ENCODE data around the gene TMEM163.

TMEM163 gene

DNA sequence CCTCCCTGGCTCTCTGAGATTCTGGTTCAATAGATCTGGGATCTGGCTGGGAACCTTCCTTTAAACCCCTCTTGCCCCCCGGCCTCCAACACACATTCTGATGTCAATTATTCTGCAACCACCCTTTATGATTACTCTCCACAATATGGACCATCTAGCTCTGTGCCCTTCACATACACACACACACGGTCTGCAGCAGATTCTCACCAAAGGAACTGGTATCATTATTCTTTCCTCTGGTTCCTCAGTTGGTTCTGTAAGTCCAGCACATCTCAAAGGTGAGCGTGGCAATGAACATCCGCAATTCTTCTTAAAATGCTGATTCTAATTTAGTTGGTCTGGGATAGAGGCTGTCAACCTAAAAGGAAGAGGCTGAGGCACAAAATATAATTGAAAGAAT lies 2.8 kb upstream of the TMEM163 start:
- DNase-seq = no peak

DNA sequence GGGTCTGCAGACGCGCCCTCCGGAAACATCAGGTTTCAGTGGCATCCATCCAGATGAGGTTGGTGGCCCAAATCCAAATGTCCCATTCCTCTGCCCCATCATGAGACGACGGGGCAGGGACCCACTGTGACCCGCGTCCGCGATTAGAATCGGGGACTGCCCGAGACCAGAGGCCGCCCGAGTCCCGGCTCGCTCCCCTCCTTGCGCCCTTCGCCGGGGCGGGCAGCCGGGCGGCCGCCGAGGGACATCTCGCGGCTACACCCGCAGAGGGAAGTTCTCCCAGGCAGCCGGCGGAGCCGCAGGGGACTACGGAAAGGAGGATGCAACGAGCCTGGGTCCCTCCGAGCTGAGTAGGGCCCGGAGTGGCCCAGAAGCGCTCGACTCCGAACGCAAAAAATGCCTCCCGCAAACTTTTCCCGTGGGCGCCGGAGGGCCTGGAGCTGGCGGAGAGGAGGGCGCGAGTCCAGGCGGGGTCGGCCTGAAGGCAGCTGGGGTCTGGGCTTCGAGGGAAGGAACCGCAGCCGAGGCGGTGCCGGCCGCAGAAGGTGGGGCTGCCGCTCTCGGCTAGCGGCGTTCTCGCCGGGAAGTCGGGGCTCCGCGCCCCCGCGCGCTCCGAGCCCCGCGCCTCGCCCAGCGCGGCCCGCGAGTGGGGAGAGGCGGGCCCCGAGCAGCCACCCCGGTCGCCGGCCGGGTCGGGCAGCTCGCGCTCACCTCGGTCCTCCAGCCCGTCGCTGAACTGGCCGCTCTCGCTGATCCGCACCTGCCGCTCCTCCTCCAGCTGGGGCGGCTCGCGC lies 580 bp downstream of the TMEM163 start:
- peak; percentile 50 for DNase-seq

DNA sequence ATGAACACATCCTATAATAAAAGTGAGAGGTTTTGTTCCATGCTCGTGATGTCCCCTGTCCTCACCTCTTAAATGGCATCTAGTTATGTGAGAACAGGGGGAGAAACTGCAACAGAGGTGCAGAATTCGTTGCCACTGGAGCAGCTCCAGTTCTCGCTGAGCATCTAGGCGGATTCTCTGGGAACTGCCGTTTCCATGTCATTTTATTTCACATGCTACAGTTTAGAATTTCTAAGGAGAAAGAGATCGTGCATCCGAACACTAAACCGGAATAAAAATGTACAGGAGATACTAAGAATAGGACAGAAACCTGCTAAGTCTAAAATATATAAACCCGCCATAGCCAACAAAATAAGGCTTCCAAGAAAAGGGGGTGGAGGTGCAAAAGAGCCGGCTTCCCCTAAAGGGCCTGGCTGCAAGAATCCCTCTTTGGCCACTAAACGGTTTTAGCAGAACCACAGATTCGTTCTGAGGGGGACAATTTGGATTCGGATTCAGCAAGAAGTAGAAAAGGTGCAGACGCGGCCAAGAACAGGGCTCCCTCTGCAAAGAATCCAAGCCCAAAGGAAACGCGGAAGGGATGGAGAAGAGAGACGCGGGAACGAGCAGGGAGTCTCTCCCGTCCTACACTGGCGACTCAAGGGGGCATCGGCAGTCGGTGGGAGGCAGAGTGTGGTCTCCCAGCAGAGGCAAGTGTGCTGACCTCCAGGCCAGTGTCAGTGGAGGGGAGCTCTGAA lies 1.3 kb downstream of the TMEM163 start:
- DNase-seq = no peak

- no peak for DNase-seq
Measured at GRCh38 chr2:134716721-134717243, 2.0 kb downstream of the TMEM163 start.

DNA sequence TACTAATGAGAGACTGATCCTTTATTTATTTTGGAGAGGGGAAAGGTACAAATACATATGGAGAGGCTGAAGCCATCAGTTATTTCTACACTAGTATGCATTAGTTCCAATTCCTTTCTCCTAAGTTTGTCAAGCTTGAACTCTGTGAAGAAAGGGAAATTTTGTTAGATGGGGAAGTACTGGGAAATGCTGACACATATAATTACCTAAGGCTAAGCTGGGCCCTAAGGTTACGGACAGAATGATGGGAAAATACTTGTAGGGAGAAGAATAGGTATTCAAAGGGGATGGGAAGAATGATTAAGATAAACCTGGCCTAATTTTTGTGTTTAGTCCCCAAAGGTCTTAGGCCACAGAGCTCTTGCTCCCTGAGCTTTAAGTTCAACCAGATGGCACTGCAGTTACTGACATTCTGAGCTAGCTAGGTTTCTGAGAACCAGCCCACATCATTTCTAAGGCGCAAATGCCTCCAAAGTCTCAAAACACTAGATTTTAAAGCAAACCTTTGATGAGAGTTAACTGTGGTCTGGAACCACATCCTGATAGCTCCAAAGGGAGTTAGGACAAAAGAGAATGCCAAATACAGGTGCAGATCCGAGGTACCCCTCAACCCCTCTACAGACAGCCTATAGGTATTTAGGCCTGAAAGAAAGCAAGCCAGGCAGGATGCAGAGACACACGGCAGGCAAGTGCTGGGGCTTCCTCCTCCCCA lies 2.7 kb downstream of the TMEM163 start:
- no peak for DNase-seq

GRCh38 chr2:134714228-134714627 lies 4.6 kb downstream of the TMEM163 start:
- DNase-seq = no peak

- no peak for DNase-seq
Measured at GRCh38 chr2:134713606-134714005, 5.2 kb downstream of the TMEM163 start.

- no peak for DNase-seq
Measured at GRCh38 chr2:134713176-134713575, 5.6 kb downstream of the TMEM163 start.

DNA sequence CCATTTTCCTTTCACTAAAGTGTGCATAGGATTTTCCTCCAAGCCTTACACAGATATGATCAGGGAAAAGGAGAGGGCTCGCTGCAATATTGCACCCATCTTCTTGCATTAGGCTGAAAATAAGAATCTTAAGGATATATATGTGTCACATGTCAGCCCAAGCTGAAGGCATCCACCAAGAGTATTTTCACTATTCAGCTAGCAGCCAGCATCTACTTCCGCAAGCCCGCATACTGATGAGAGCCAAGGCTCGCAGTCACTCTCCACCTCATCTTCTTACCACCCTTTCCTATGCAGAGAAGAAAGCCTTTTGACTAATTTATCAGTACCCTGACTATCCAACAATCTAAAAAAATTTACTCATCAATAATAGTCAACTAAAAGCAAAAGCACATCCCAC lies 6.1 kb downstream of the TMEM163 start:
- no peak for DNase-seq

GRCh38 chr2:134712299-134712698 lies 6.5 kb downstream of the TMEM163 start:
- DNase-seq = no peak

- DNase-seq = no peak
Measured at GRCh38 chr2:134711692-134712091, 7.1 kb downstream of the TMEM163 start.

DNA sequence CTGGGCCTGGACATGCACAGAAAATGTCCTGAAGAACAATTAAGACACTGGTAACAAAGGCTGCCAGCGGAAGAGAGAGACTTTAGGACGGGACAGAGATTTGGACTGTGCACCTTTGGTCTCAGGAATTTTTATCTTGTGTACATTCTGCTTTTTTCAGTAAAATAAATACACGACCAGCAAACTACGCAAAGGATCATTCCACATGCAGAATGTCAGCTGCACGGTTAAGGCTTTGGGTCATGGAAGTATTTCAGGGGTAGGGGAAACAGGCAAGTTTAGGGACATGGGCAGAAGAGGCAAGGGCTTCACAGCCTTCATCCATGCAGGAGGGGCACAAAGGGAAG lies 11.5 kb downstream of the TMEM163 start:
- no peak for DNase-seq

- no peak for DNase-seq
Measured at GRCh38 chr2:134706587-134707329, 12.0 kb downstream of the TMEM163 start.

GRCh38 chr2:134705861-134706586 lies 12.8 kb downstream of the TMEM163 start:
- no peak for DNase-seq

DNA sequence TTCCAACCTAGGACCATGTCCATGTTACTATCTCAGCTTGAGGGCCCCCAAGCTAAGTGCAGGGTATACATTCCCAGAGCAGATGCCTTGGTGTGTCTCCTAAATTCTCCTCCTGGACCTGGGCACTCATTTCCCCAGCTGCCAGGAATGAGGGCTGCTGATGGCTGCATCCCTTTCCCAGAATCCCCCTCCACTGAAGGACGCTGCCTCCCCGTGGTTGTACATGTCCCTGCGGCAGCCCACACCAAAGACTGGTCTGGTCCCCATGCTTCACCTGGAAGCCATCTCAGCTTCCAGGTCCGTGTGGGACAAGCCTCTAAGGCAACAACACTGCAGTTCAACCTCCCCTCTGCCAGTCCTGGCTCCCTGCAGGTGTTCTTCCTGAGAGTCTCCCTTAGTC lies 14.6 kb downstream of the TMEM163 start:
- DNase-seq = no peak

- no peak for DNase-seq
Measured at GRCh38 chr2:134703426-134703825, 15.4 kb downstream of the TMEM163 start.

DNA sequence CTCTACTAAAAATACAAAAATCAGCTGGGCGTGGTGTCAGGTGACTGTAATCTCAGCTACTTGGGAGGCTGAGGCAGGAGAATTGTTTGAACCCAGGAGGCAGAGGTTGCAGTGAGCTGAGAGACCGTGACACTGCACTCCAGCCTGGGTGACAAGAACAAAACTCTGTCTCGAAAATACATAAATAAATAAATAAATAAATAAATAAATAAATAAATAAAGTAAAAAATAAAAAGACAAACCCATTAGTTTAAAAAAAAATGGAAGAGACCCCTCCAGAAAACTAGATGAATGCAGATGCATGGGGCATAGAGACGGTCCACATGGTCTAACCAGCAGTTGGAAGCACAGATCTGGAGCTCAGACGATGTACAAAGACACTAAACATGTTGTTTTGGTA lies 18.1 kb downstream of the TMEM163 start:
- no peak for DNase-seq

DNA sequence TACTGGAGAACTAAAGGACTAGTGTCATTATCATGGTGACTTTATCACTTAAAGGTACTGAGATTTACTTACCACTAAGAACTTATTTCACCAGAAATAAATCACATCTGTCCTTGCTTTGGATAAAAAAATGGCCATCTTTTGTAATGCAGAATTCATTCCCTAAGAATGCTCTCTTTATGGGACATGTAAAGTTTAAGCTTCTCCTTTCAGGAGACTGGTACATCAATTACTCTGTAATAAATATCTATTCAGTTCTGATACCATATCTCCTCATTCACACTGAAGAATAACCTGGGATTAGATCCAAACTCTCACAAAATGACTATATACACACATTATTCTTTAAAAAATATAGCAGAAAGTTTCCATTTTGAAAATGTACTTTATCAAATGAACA lies 24.4 kb downstream of the TMEM163 start:
- DNase-seq = no peak

DNA sequence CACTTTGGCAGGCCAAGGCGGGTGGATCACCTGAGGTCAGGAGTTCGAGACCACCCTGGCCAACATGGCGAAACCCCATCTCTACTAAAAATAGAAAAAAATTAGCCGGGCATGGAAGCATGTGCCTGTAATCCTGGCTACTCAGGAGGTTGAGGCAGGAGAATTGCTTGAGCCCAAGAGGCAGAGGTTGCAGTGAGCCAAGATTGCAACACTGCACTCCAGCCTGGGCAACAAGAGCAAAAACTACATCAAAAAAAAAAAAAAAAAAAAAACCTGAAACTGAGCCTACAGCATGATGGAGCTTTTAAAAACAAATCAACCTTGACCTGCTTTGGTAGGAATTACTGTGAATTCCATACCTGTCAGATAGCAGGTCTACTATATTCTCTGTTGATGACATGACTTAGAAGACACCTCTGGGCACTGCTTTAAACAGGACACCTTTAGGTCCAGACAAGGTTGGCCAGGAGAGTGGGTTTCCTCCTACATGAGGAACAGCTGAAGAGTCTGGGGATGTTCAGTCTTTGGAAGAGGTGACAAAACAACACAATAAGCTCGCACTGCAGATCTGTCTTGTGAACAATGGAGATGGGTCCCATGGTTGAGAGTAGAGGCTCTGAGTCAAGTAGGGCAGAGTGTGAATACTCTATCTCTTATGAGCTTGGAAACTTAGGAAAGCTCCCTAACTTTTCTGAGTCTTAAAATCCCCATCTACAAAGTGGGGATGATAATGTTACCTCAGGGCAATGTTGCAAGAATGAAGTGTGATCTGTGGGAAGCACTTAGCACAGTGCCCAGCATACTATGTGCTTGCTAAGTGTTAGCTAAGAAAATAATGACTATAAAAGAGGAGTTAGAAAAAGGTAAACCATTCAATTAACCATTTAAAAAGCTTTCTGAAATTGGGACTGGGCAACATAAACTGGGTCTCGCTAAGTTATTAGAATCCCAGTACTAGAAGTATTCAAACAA lies 25.2 kb downstream of the TMEM163 start:
- no peak for DNase-seq

GRCh38 chr2:134692499-134692898 lies 26.3 kb downstream of the TMEM163 start:
- no peak for DNase-seq

DNA sequence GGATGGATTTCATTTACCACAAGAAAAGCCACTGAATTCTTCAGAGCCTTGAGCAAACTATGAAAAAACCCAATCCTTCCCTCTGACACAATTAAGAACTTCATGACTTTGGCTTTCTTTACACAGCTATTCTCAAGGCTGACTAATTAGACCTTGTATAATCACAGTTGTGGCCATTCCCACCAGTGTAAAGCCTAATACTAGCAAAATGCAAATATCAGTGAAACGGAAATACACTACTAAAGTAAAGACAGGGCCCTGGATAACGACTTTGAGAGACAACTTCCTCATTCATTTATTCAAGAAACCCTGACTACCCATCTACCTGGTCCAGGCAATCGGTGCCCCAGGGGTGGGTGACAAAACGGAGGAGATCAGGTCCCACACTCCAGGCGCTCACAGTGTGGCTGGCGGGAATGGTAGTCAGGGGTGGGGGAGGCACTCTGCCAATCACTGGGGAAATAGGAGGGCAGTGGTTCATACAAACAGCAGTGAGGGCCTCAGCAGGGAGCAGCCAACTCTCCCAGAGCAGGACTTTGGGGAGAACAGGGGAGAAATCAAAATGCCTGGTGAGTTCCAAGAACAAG lies 28.1 kb downstream of the TMEM163 start:
- no peak for DNase-seq
